ENCODE results near the gene ELP5. TPM values are rescaled to one million over a fixed set of nuclear protein-coding genes. Genes with fewer than 3 reads are reported as not detected.

Gene ELP5
- polyA plus RNA-seq, 3 donors = 36.1 to 49.5 (median 44.1) TPM

GRCh38 chr17:7296189-7296861 is 44.3 kb downstream of the ELP5 start:
- peak overlapping the region; percentile 61 for H3K4me2 ChIP-seq (replicated peaks; ENCODE audit: extremely low read depth, low read length, poor library complexity, severe bottlenecking)
- H3K4me3 Mint-ChIP-seq = peak overlapping the region in 1 of 2 donors; percentile 89
- no peaks in the 10 kb centered on the region for H4K20me1 ChIP-seq (ENCODE audit: insufficient read depth, low read length)
- intact Hi-C loops (cut with micrococcal nuclease) = loop anchor here (1.0 to 5.0 kb wide), 3 partner anchors 16 to 250 kb away; no protein-coding TSS in a partner anchor
- DNase-seq = peak; percentile 71 to 86 (median 79)
- no peaks in the 10 kb centered on the region for H3K79me2 ChIP-seq (ENCODE audit: insufficient read depth, low read length)
- peaks cover 21 to 32% of the 10 kb centered on the region in 2 donors for H3K4me1 ChIP-seq (ENCODE audit: control insufficient read depth in 1 of 2, insufficient read depth in 2 of 2, low read length in 2 of 2)
- H3K27me3 Mint-ChIP-seq (ENCODE audit: low read depth in 3 of 3) = peaks cover 58 to 81% (median 68%) of the 10 kb centered on the region in 3 donors
- H3K27me3 ChIP-seq (ENCODE audit: control insufficient read depth in 2 of 2, insufficient read depth in 2 of 2, low read length in 2 of 2) = peaks cover 35 to 47% of the 10 kb centered on the region in 2 donors
- peak overlapping the region in 1 of 3 experiments; percentile 23 for H3K4me3 ChIP-seq (replicated peaks in 1 of 3; ENCODE audit: low read depth in 2 of 3, low read length in 3 of 3)
- H3K9me3 ChIP-seq (replicated peaks in 1 of 2; ENCODE audit: control insufficient read depth in 1 of 2, insufficient read depth in 1 of 2, low read length in 2 of 2) = peaks cover 0 to 13% of the 10 kb centered on the region in 2 donors
- H3K9ac ChIP-seq (ENCODE audit: insufficient read depth, low read length, poor library complexity, severe bottlenecking) = no peak overlapping the region
- H3K4me1 Mint-ChIP-seq = peaks cover 24% of the 10 kb centered on the region
- peak overlapping the region in 2 of 7 donors; percentile 58 to 62 for H3K27ac Mint-ChIP-seq
- no peak overlapping the region for H3K27ac ChIP-seq (ENCODE audit: low read depth in 1 of 2, low read length in 2 of 2)
- peak overlapping the region; percentile 52 for H2AFZ ChIP-seq (ENCODE audit: insufficient read depth, low read depth, low read length, poor library complexity, severe bottlenecking)
- WGBS (ENCODE audit: insufficient coverage) = 6% methylated on average over 49 of the region's 51 CpGs
- peaks cover 0 to 23% (median 12%) of the 10 kb centered on the region in 7 donors for H3K9me3 Mint-ChIP-seq
- H3K36me3 Mint-ChIP-seq = peaks cover 0 to 6% of the 10 kb centered on the region in 2 donors
- TF ChIP-seq, protein P1, sequence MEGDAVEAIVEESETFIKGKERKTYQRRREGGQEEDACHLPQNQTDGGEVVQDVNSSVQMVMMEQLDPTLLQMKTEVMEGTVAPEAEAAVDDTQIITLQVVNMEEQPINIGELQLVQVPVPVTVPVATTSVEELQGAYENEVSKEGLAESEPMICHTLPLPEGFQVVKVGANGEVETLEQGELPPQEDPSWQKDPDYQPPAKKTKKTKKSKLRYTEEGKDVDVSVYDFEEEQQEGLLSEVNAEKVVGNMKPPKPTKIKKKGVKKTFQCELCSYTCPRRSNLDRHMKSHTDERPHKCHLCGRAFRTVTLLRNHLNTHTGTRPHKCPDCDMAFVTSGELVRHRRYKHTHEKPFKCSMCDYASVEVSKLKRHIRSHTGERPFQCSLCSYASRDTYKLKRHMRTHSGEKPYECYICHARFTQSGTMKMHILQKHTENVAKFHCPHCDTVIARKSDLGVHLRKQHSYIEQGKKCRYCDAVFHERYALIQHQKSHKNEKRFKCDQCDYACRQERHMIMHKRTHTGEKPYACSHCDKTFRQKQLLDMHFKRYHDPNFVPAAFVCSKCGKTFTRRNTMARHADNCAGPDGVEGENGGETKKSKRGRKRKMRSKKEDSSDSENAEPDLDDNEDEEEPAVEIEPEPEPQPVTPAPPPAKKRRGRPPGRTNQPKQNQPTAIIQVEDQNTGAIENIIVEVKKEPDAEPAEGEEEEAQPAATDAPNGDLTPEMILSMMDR (IDR thresholded peaks at IDR 0.05) = peak; percentile 97
- H3K36me3 ChIP-seq (replicated peaks in 1 of 2; ENCODE audit: control insufficient read depth in 1 of 2, insufficient read depth in 2 of 2, low read length in 2 of 2) = no peaks in the 10 kb centered on the region

DNA sequence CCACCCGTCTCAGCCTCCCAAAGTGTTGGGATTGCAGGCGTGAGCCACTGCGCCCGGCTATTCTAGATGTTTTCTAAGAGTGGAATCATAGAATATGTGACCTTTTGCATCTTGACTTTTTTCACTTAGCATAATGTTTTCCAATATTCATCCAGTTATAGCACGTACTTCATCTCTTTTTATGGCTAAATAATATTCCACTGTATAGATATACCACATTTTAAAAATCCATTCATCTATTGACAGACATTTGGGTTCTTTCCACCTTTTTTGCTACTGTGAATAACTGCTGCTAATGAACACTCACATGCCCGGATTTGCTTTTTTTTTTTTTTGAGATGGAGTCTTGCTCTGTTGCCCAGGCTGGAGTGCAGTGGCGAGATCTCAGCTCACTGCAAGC is 52.2 kb downstream of the ELP5 start:
- Histone ChIP-seq H3K27ac (ENCODE audit: low read depth in 1 of 2, low read length in 2 of 2) (no peak overlapping the region), H3K79me2 (ENCODE audit: insufficient read depth, low read length) (peaks cover 18% of the 10 kb centered on the region), H3K4me1 (ENCODE audit: control insufficient read depth in 1 of 2, insufficient read depth in 2 of 2, low read length in 2 of 2) (peaks cover 11 to 16% of the 10 kb centered on the region in 2 donors), H3K4me2 (replicated peaks; ENCODE audit: extremely low read depth, low read length, poor library complexity, severe bottlenecking) (no peak overlapping the region), H3K9ac (ENCODE audit: insufficient read depth, low read length, poor library complexity, severe bottlenecking) (no peak overlapping the region), H2AFZ (ENCODE audit: insufficient read depth, low read depth, low read length, poor library complexity, severe bottlenecking) (no peak overlapping the region), H3K9me3 (replicated peaks in 1 of 2; ENCODE audit: control insufficient read depth in 1 of 2, insufficient read depth in 1 of 2, low read length in 2 of 2) (no peaks in the 10 kb centered on the region), H3K4me3 (replicated peaks in 1 of 3; ENCODE audit: low read depth in 2 of 3, low read length in 3 of 3) (no peak overlapping the region), H3K36me3 (replicated peaks in 1 of 2; ENCODE audit: control insufficient read depth in 1 of 2, insufficient read depth in 2 of 2, low read length in 2 of 2) (no peaks in the 10 kb centered on the region), H3K27me3 (ENCODE audit: control insufficient read depth in 2 of 2, insufficient read depth in 2 of 2, low read length in 2 of 2) (no peaks in the 10 kb centered on the region), H4K20me1 (ENCODE audit: insufficient read depth, low read length) (peaks cover 14% of the 10 kb centered on the region)
- Mint-ChIP-seq H3K9me3 (peaks cover 0 to 3% (median 0%) of the 10 kb centered on the region in 7 donors), H3K4me1 (peaks cover 7% of the 10 kb centered on the region), H3K27me3 (ENCODE audit: low read depth in 3 of 3) (peaks cover 0 to 16% (median 8%) of the 10 kb centered on the region in 3 donors), H3K36me3 (peaks cover 1% of the 10 kb centered on the region in 2 donors), H3K27ac (no peak overlapping the region), H3K4me3 (no peak overlapping the region)
- 100% methylated on average over 1 of the region's 7 CpGs for WGBS (ENCODE audit: insufficient coverage)
- DNase-seq = no peak
- TF ChIP-seq, protein P1 (IDR thresholded peaks at IDR 0.05) = no peak
- intact Hi-C loops (cut with micrococcal nuclease) = loop anchor here in 1 of 2 donors (10.0 kb wide), 1 partner anchor 381 kb away; the partner anchor contains the start of genes TP53 and WRAP53
